HEK293 (cell line): ENCODE data around the gene SYDE2.

ENCODE experiments used
- CTCF ChIP-seq: fragments of 450-650 bp; formaldehyde crosslinking; IDR thresholded peaks from 2 replicates; pipeline ENCODE4 v1.5.1; 2016; ENCODE audit warnings: missing biosample characterization, missing genetic modification characterization
- MYNN ChIP-seq: fragments of 450-650 bp; formaldehyde crosslinking; IDR thresholded peaks from 2 replicates; pipeline ENCODE4 v1.5.1; 2016; ENCODE audit warnings: missing biosample characterization, missing genetic modification characterization, borderline replicate concordance
- REST ChIP-seq: fragments of 450-650 bp; formaldehyde crosslinking; IDR thresholded peaks from 2 replicates; pipeline ENCODE4 v1.5.1; 2016; ENCODE audit warnings: missing biosample characterization, missing genetic modification characterization
- TCF7L2 ChIP-seq: IDR thresholded peaks from 2 replicates; pipeline ENCODE4 v1.6.1; 2011; ENCODE audit warnings: low read depth, mild to moderate bottlenecking, inconsistent platforms, low read length, moderate library complexity, borderline replicate concordance
- YY1 ChIP-seq: fragments of 450-650 bp; formaldehyde crosslinking; IDR thresholded peaks from 2 replicates; pipeline ENCODE4 v1.5.1; 2018; ENCODE audit warnings: missing biosample characterization, missing genetic modification characterization
- ZNF121 ChIP-seq: fragments of 450-650 bp; formaldehyde crosslinking; IDR thresholded peaks from 2 replicates; pipeline ENCODE4 v1.5.1; 2016; ENCODE audit warnings: missing biosample characterization, missing genetic modification characterization

GRCh38 chr1:85118751-85119150 lies 82.1 kb downstream of the SYDE2 start:
- TF ChIP-seq CTCF (tag by site-specific recombination) = no peak
- TF ChIP-seq ZNF121 (tag by site-specific recombination) = no peak
- TF ChIP-seq REST (tag by site-specific recombination) = no peak
- TF ChIP-seq YY1 = no peak
- TF ChIP-seq MYNN (tag by site-specific recombination) = no peak
- TF ChIP-seq TCF7L2 = no peak
